HG02759 (cell line): Measurements from ENCODE around the gene BAIAP3.
"Not testable (repeated sequence)": the region's sequence is repeated elsewhere in the genome, so short reads cannot be mapped to it uniquely, and the experiment has no call there.

Experiments
- ATAC-seq: cut with Tn5 transposase; IDR thresholded peaks from one replicate; pipeline ENCODE4 v1.9.1; 2021; ENCODE audit warnings: mild to moderate bottlenecking, moderate library complexity; ENCODE audit not compliant: unreplicated experiment

BAIAP3 gene, protein sequence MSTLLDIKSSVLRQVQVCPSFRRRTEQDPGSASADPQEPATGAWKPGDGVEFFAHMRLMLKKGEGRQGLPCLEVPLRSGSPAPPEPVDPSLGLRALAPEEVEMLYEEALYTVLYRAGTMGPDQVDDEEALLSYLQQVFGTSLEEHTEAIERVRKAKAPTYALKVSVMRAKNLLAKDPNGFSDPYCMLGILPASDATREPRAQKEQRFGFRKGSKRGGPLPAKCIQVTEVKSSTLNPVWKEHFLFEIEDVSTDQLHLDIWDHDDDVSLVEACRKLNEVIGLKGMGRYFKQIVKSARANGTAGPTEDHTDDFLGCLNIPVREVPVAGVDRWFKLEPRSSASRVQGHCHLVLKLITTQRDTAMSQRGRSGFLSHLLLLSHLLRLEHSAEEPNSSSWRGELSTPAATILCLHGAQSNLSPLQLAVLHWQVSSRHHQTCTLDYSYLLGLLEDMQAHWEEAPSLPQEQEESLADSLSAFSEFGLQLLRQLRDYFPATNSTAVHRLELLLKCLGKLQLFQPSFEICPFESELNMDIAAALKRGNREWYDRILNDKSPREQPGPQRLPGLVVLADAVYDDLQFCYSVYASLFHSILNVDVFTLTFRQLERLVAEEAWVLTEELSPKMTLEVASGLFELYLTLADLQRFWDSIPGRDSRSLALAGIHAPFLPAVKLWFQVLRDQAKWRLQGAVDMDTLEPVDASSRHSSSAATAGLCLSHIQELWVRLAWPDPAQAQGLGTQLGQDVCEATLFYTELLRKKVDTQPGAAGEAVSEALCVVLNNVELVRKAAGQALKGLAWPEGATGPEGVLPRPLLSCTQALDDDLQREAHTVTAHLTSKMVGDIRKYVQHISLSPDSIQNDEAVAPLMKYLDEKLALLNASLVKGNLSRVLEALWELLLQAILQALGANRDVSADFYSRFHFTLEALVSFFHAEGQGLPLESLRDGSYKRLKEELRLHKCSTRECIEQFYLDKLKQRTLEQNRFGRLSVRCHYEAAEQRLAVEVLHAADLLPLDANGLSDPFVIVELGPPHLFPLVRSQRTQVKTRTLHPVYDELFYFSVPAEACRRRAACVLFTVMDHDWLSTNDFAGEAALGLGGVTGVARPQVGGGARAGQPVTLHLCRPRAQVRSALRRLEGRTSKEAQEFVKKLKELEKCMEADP

DNA sequence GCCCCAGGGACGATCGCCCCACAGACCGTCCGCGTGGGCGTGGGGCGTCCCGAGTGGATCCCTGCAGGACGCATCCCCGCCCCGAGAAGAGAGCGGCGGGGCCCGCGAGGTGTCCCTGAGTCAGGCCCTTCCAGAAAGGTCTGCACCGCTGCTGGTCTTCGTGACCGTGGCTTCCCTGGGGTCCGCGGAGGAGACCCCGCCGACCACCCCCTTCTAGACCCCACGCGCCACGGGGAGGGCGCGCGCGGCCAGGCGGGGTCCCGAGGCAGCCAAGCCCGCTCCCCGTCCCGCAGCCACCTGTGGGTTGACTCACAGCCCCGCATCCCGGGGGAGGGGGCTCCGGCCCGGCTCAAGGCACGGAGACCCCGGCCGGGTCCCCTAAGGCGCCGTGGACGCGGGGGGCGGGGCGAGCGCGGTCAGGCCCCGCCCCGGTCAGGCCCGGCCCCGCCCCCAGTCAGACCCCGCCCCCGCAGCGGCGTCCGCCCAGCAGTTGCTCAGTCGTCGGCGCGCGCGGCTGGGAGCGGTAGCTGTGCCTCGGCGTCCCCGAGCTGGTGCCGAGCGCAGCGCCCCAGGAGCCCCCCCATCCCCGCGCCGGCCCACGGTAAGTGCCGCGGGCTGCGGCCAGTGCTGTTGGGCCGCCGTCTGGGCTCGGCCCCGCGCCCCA is at the start of gene BAIAP3:
Gene BAIAP3 (plus strand): TSS at position 497 of the 664 bp plus-strand sequence. CDS start 4,905 bp downstream, outside the sequence.
- no peak for ATAC-seq

DNA sequence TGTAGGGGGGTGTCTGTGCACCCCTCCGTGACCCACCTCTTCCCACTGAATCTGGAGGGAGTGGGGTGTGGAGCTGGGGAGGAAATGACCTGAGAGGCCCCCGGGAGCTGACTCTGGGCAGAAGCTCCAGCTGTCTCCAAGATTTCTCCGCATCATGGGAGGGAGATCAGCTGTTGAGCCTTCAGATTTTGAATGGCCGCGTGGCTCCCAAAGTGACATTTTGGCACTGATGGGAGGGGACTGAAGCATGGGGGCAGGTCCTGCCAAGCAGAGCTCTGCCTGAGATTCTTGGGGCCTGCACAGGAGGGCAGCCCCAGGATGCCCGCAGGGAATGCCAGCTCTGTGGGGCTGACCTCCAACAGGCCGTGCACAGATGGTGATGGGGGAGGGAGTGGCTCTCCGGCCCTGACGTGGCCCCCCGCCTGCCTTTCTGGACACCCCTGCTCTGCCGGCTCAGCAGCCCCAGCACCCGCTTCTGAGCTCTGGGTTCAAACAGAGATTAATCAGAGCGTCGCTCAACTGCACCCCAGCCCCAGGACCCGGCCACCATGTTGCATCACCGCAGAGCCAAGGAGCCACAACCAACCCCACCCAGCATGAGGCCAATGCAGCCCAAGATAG is 49.3 kb upstream of the BAIAP3 start:
- no peak for ATAC-seq

DNA sequence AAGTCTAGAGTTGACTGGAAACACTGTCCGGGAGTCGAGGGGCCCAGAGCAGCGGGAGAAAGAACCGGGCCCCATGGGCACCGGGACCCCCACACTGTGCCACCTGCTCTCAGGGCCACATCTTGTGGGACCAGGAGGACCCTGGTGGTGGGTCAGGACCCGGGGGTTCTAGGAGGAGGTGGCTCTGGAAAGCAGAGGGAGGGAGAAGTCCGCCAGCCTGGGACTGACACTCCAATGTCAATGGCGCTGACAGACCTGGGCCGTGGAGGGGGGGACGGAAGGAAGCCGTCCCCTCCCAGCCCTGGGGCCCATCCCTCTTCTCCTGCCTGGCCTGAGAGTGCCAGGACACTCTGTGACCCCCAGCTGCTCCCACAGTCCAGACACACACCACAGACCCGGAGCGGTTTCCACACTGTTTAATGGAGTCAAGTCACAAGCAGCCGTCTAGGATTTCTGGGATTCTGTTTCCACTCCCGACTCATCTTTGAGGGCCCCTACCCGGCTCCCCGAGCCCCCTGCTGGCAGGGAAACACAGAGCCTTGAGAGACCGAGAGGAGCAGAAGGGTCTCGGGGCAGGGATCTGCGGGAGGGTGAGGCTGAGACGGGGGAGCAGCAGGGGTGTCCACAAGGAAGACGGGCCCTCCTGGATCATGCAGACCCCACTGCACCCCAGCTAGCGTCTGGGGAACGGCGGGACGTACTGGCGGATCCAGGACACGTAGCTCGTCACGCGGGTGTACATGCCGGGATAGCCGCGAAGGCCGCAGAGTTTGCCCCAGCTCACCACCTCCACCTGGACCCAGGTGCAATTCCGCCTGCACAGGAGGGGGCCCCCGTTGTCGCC is 47.6 kb upstream of the BAIAP3 start:
- no peak for ATAC-seq

DNA sequence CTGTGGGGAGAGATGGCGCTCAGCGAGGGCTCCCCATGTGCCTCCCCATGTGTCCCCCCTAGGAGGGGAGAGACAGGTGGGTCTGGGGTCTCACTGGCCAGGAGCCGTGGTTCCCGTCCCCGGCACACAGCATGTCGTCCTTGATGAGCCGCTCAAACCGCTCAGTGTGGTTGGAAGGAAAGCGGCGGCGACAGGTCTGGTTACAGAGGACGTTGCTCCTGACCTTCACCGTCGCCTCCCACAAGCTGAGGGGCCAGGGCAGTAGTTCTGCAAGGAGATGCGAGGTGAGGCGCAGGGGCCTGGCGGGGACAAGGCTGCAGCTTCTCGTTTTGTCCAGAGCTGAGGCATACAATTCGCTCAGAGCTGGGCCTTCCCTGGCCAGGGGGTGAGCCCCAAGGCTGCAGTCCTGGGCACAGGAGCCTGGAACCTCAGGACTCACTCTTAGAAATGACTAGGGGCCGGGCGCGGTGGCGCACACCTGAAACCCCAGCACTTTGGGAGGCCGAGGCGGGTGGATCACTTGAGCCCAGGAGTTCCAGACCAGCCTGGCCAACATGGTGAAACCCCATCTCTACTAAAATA is 46.8 kb upstream of the BAIAP3 start:
- ATAC-seq = no peak

DNA sequence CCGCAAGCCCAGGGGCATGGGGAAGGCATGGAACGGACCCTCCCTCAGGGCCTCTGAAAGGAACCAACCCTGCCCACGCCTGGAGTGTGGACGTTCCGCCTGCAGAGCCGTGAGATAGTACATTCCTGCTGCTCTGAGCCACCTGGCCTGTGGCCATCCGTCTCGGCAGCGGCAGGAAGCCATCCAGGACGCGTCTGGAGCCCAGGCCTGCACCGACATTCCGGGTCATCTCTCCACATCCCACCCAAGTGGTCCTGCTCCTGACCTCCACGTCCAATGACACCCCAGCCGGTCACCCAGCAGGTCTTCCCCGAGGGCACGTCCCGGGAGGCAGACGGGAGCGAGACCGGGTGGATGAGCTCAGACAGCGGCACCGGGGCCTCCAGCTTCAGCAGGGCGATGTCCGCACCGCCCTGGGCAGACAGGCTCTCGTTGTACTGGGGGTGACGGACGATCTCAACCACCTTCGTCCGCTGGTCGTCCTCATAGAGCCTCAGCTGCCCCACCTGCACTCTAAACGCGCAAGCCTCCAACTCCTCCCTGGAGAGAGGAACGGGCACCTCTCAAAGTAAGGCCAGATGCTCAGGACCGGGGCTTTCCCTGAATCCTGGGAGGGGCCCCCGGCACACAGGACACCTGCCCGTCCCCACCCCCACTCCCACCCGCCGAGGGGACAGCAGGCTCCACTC is 45.3 kb upstream of the BAIAP3 start:
- no peak for ATAC-seq

DNA sequence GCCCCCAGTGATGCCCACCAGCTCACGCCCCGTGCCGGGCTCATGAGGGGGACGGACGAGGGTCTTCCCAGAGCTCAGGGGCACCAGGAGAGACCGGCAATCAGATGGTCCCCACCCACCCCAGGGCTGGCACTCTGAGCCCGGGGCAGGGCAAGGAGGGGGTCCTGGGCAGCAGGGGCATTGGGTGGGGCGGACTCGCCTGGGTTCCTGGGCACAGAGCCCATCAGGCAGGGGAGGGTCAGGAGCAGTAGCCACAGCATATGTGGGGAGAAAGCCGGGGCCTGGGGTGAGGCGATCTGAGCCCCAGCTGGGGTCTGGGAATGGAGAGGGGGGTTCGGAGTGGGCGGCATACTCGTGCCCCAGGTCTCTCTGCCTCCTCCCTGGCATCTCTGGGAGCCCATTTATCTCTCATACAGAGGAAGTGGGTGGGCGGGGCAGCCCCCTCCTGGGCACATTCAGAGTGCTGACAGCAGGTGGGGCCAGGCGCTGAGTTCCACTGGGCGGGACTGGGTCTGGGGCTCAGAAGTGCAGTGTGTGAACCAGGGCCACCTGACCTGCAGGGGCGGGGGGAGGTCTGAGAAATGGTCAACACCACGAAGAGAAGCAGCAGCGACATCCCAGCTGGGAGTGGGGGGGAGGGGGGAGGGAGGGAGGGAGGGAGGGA is 44.5 kb upstream of the BAIAP3 start:
- ATAC-seq = no peak

DNA sequence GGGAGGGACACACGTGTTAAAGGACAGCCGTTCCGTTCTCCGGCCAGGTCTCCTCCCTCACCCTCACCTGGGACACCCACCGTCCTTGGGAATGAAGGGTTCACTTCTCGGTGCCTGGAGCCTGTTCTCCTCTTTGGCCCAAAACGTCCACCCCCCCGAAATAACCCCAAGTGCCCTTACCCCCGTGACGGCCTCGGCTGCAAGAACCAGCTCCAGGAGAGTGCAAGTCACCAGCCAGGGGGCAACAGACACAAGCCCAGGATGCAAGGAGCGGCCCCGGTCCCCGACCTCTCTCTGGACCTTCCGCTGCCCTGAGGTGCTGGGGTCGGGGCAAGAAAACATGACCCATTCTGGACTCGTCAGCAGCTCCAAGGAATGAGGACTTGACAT is 44.0 kb upstream of the BAIAP3 start:
- no peak for ATAC-seq

DNA sequence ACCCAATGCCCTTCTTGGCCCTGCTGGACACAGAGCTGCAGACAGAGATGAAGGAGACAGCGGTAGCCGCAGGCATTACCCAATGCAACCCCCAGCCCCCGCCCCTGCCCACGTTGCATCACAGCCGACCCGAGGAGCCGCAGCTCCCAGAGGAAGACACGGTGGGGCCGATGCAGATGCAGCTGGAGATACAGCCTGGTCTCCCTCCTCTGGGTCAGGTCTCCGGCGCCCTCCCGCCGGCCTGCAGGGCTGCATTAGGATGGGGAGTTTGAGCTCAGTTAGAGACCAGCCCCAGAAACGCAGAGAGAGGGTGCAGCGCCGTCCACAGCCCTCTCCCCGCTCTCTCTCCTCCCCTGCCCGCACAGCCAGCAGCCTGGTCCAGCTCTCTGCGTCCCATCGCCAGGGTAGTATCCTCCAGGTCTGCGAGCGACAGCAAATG is 43.4 kb upstream of the BAIAP3 start:
- ATAC-seq = no peak

DNA sequence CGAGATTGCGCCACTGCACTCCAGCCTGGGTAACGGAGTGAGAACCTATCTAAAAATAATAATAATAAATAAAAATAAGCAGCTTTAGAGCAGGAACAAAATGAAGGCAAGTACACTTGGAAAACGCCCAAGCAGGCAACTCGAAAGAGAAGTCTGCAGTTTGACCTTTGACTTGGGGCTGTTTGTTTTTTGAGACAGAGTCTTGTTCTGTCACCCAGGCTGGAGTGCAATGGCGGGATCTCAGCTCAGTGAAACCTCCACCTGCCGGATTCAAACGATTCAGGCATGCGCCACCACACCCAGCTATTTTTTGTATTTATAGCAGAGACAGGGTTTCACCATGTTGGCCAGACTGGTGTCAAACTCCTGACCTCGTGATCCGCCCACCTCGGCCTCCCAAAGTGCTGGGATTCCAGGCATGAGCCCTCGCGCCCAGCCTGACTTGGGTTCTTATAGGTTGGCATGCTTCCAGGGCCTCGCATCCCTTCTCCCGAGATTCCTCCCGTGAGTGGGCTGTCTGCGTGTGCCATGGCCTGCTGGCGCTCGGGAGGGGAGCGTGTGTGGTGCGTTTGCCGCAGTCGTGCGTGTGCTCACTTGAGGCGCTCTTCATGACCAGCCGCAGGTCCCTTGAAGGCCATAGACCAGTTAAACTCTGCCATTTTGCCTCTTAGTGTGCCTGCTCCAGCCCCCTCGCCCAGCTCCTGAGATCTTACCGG is 42.4 kb upstream of the BAIAP3 start:
- ATAC-seq = no peak

DNA sequence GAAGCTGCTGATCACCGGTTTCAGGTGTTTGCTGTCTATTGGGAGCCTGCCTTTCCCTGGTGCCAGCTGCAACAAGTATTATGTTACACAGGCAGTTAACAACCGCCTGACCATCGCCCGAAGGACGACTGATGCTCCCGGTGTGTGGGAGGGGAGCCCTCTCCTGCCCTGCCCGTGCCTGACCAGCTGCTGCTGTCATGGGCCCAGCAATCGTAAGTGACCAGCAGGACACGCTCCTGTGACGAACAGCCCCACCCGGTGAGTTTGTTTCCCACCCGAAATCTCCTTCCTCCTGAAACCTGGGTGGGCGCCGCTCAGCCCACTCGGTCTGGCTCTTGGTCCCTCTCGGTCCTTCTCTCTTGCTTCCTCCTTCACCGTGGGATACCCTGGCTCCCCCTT is 41.9 kb upstream of the BAIAP3 start:
- no peak for ATAC-seq

DNA sequence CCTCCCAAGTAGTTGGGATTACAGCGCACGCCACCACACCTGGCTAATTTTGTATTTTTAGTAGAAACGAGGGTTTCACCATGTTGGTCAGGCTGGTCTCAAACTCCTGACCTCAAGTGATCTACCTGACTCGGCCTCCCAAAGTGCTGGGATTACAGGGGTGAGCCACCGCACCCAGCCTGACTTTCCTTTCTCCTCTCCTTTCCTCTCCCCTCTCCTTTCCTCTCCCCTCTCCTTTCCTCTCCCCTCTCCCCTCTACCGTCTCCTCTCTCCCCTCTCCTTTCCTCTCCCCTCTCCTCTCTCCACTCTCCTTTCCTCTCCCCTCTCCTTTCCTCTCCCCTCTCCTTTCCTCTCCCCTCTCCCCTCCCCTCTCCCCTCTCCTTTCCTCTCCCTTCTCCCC is 41.2 kb upstream of the BAIAP3 start:
- ATAC-seq = not testable (repeated sequence)

DNA sequence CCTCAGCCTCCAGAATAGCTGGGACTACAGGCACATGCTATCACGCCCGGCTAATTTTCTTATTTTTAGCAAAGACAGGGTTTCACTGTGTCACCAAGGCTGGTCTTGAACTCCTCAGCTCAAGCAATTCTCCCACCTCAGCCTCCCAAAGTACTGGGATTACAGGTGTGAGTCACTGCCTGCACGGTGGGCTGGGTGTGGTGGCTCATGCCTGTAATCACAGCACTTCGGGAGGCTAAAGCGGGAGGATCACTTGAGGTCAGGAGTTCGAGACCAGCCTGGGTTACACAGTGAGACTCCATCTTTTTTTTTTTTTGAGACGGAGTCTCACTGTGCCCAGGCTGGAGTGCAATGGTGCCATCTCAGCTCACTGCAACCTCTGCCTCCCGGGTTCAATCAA is 40.6 kb upstream of the BAIAP3 start:
- not testable (repeated sequence) for ATAC-seq

DNA sequence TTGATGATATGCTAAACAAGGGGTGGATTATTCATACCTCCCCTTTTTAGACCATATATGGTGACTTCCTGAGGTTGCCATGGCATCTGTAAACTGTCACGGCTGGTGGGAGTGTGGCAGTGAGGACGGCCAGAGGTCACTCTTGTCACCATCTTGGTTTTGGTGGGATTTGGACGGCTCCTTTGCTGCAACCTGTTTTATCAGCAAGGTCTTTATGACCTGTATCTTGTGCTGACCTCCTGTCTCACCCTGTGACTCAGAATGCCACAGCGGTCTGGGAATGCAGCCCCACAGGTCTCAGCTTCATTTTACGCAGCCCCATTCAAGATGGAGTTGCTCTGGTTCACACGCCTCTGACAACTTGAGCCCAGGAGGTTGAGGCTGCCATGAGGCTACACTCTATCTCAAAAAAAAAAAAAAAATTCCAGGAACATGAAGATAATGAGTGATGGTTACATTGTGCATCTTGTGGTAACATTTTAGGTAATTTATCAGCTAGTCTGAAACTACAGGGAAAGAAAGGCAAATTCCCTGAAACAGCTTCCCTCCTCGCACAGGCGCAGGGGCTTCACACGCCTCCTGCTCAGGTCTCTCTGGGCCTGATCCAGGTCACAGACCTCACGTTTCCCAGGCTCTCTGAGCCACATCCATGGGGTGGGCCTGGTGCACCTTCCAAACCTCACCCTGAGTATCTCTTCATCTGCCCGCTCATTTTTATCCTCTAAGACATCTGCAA is 39.4 kb upstream of the BAIAP3 start:
- no peak for ATAC-seq

DNA sequence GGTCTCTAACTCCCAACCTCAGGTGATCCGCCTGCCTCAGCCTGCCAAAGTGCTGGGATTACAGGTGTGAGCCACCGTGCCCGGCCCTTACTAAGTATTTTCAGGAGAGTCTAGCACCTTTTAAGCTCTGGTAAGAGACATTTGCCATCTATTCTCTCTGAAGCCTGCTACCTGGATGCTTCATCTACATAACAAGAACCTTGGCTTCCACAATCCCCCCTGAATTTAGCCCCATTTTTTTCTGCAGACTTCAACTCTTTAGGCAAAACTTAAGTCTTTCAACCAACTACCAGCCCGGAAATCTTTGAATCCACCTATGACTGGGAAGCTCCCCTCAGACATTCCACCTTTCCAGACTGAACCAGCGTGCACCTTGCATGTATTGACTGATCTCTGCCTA is 38.0 kb upstream of the BAIAP3 start:
- no peak for ATAC-seq

DNA sequence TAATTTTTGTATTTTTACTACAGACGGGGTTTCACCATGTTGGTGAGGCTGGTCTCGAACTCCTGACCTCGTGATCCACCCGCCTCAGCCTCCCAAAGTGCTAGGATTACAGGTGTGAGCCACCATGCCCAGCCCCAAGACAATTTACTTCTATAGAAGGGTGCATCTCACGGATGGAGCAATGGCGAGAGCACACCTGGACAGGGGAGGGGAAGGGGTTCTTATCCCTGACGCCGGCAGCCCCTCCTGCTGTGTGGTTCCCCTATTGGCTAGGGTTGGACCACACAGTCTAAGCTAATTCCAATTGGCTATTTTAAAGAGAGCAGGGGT is 36.8 kb upstream of the BAIAP3 start:
- not testable (repeated sequence) for ATAC-seq

DNA sequence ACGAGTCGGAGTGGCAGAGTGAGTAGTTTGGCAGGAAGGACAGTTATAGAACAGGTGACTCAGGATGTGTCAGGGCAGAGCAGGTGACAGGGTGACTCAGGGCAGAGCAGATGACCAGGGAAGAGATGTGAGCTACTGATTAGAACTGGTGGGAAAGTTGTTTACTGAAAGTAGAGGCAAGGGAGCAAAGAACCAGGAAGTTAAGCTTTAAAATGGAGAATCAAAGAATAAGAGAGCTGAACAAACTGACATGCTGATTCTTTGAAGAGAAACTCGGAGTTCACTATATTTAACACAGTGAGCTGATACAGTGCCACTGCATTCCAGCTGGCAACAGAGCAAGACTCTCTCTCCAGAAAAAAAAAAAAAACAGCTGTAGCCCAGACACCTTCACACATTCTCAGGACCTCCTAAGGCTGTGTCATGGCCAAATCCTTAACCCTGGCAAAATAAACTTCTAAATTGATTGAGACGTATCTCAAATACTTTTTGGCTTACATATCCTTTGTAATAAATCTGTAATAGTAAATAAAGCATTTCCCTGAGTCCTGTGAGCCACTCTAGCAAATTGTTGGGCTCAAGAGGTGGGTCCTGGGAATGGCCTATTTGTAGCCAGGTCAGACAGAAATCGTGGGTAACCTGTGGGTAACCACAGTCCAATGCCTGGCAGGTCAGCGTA is 36.3 kb upstream of the BAIAP3 start:
- no peak for ATAC-seq
